CD14-positive monocyte (primary cell): ENCODE results near the gene SLC39A10. TPM values are rescaled to one million over a fixed set of nuclear protein-coding genes. Genes with fewer than 3 reads are reported as not detected.

Source experiments
- DNase-seq, 3 donors: peaks; one replicate each; pipeline ENCODE4 v3.0.0-alpha.2; 2011 to 2022
- H2AFZ ChIP-seq: 2 replicates; pipeline ENCODE4 v1.6.0; 2012; ENCODE audit warnings: mild to moderate bottlenecking, low read depth, low read length, inconsistent platforms; ENCODE audit not compliant: insufficient read depth, poor library complexity, severe bottlenecking
- H3K27ac ChIP-seq, 2 donors: 1 replicate in 1 of 2; 2 replicates in 1 of 2; pipeline ENCODE4 v1.5.1; 2012 to 2013; ENCODE audit warnings: low read length in 2 of 2, control low read depth in 1 of 2, inconsistent platforms in 1 of 2, low read depth in 1 of 2, mild to moderate bottlenecking in 1 of 2
- H3K27me3 ChIP-seq, 2 donors: one replicate each; pipeline versions ENCODE4 v1.6.0 to v1.6.1; 2011 to 2013; ENCODE audit warnings: low read length in 2 of 2; ENCODE audit not compliant: control insufficient read depth in 2 of 2, insufficient read depth in 2 of 2
- H3K36me3 ChIP-seq, 2 donors: replicated peaks in 1 of 2; 1 replicate in 1 of 2; 2 replicates in 1 of 2; pipeline versions ENCODE4 v1.5.1 to v1.6.1; 2012 to 2013; ENCODE audit warnings: low read length in 2 of 2, control low read depth in 1 of 2, inconsistent platforms in 1 of 2, mild to moderate bottlenecking in 1 of 2; ENCODE audit not compliant: insufficient read depth in 2 of 2, control insufficient read depth in 1 of 2
- H3K4me1 ChIP-seq, 2 donors: 1 replicate in 1 of 2; 2 replicates in 1 of 2; pipeline versions ENCODE4 v1.5.1 to v1.6.1; 2012 to 2013; ENCODE audit warnings: low read length in 2 of 2, control low read depth in 1 of 2, inconsistent platforms in 1 of 2, mild to moderate bottlenecking in 1 of 2, moderate library complexity in 1 of 2; ENCODE audit not compliant: insufficient read depth in 2 of 2, control insufficient read depth in 1 of 2
- H3K4me2 ChIP-seq: replicated peaks from 2 replicates; pipeline ENCODE3; 2012; ENCODE audit warnings: low read length, moderate library complexity, mild to moderate bottlenecking; ENCODE audit not compliant: poor library complexity, severe bottlenecking; ENCODE audit errors: extremely low read depth
- H3K4me3 ChIP-seq, 3 experiments: fragments of 200-600 bp in 1 of 3; sonication (generic) in 1 of 3; replicated peaks in 1 of 3; 1 replicate in 2 of 3; 2 replicates in 1 of 3; pipeline ENCODE4 v1.5.1; 2011 to 2013; ENCODE audit warnings: low read length in 3 of 3, mild to moderate bottlenecking in 3 of 3, control low read depth in 2 of 3, low read depth in 2 of 3, inconsistent platforms in 1 of 3, moderate library complexity in 1 of 3
- H3K79me2 ChIP-seq: 2 replicates; pipeline ENCODE4 v1.6.0; 2012; ENCODE audit warnings: mild to moderate bottlenecking, control low read depth, inconsistent platforms, low read length, moderate library complexity; ENCODE audit not compliant: insufficient read depth
- H3K9ac ChIP-seq: 2 replicates; pipeline ENCODE4 v1.6.0; 2017; ENCODE audit warnings: low read length, mild to moderate bottlenecking; ENCODE audit not compliant: insufficient read depth, poor library complexity, severe bottlenecking
- H3K9me3 ChIP-seq, 2 donors: replicated peaks in 1 of 2; 1 replicate in 1 of 2; 2 replicates in 1 of 2; pipeline versions ENCODE4 v1.5.1 to v1.6.1; 2012 to 2013; ENCODE audit warnings: low read length in 2 of 2, control low read depth in 1 of 2; ENCODE audit not compliant: control insufficient read depth in 1 of 2, insufficient read depth in 1 of 2
- H4K20me1 ChIP-seq: 2 replicates; pipeline ENCODE4 v1.6.0; 2012; ENCODE audit warnings: mild to moderate bottlenecking, low read length, control low read depth, moderate library complexity; ENCODE audit not compliant: insufficient read depth
- H3K27ac Mint-ChIP-seq, 7 donors: one replicate each; pipeline ENCODE4 v1.8.0; 2020; ENCODE audit warnings: mild to moderate bottlenecking in 7 of 7, mixed read lengths in 7 of 7, moderate library complexity in 6 of 7, inconsistent platforms in 2 of 7
- H3K27me3 Mint-ChIP-seq, 3 donors: one replicate each; pipeline ENCODE4 v1.8.0; 2021 to 2022; ENCODE audit warnings: low read depth in 3 of 3, mild to moderate bottlenecking in 3 of 3, mixed read lengths in 3 of 3, moderate library complexity in 3 of 3, inconsistent platforms in 1 of 3
- H3K36me3 Mint-ChIP-seq, 2 donors: one replicate each; pipeline ENCODE4 v1.8.0; 2020; ENCODE audit warnings: mixed read lengths in 2 of 2, inconsistent platforms in 1 of 2, mild to moderate bottlenecking in 1 of 2
- H3K4me1 Mint-ChIP-seq: one replicate; pipeline ENCODE4 v1.8.0; 2020; ENCODE audit warnings: mild to moderate bottlenecking, mixed read lengths
- H3K4me3 Mint-ChIP-seq, 2 donors: one replicate each; pipeline ENCODE4 v1.8.0; 2020; ENCODE audit warnings: mild to moderate bottlenecking in 2 of 2, mixed read lengths in 2 of 2, moderate library complexity in 1 of 2
- H3K9me3 Mint-ChIP-seq, 7 donors: one replicate each; pipeline ENCODE4 v1.8.0; 2020 to 2022; ENCODE audit warnings: mixed read lengths in 7 of 7, mild to moderate bottlenecking in 6 of 7, moderate library complexity in 6 of 7, inconsistent platforms in 2 of 7
- CTCF ChIP-seq: fragments of 200-600 bp; IDR thresholded peaks from one replicate; pipeline ENCODE4 v1.8.0; 2022; ENCODE audit warnings: antibody characterized with exemption, mild to moderate bottlenecking
- WGBS: methylation state at CpG from one replicate; pipeline ENCODE4 v1.1.5; 2013; ENCODE audit warnings: missing lambda C conversion rate; ENCODE audit not compliant: insufficient coverage; 5-methylcytosine and 5-hydroxymethylcytosine counted together
- intact Hi-C, 2 donors: fragments of 100-400 bp; cut with micrococcal nuclease; formaldehyde crosslinking; loops; one replicate each; pipeline versions ENCODE4 v1.15.0 to v1.15.1; 2023
- polyA plus RNA-seq, 3 donors: library from polyadenylated mRNA; depleted of rRNA in 1 of 3; unstranded in 2 of 3; stranded (reverse) in 1 of 3; fragments of 300-500 nt in 2 of 3; fragments of >200 nt in 1 of 3; fragmentation: Illumina TruSeq in 2 of 3; gene quantifications; 1 replicate in 2 of 3; 2 replicates in 1 of 3; pipeline ENCODE4 v1.2.3, GENCODE V29; 2012 to 2021

Gene SLC39A10
- polyA plus RNA-seq, 3 donors, result 5.2 to 6.9 (median 5.2) TPM

- intact Hi-C loops, result no loop called here
- H3K79me2 ChIP-seq, result no peaks in the 10 kb centered on the region
- WGBS, result 93% methylated on average over 2 of the region's 7 CpGs
These were observed 18.9 kb downstream of the SLC39A10 start for GRCh38 chr2:195675783-195676427.

GRCh38 chr2:195677290-195677689, 20.3 kb downstream of the SLC39A10 start:
- Histone ChIP-seq H3K27me3 (no peaks in the 10 kb centered on the region), H3K9ac (no peak overlapping the region), H3K36me3 (peaks cover 0 to 10% of the 10 kb centered on the region in 2 donors), H4K20me1 (no peaks in the 10 kb centered on the region), H2AFZ (no peak overlapping the region), H3K9me3 (no peaks in the 10 kb centered on the region), H3K4me2 (no peak overlapping the region), H3K79me2 (no peaks in the 10 kb centered on the region), H3K4me1 (no peaks in the 10 kb centered on the region), H3K27ac (no peak overlapping the region), H3K4me3 (no peak overlapping the region)
- intact Hi-C loops, result no loop called here
- Mint-ChIP-seq H3K27me3 (no peaks in the 10 kb centered on the region), H3K4me3 (no peak overlapping the region), H3K9me3 (peaks cover 0 to 3% (median 0%) of the 10 kb centered on the region in 7 donors), H3K4me1 (peaks cover 8% of the 10 kb centered on the region), H3K36me3 (peaks cover 12% of the 10 kb centered on the region in 2 donors), H3K27ac (peak overlapping the region in 1 of 7 donors; percentile 23)
- WGBS, result no CpG with 5 or more reads among the region's 2 CpGs
- DNase-seq, result no peak
- no peak for TF ChIP-seq CTCF

More at GRCh38 chr2:195675783-195676427, 18.9 kb downstream of the SLC39A10 start:
- no peaks in the 10 kb centered on the region for H3K4me1 ChIP-seq
- H3K4me2 ChIP-seq, result no peak overlapping the region
- H3K27me3 ChIP-seq, result no peaks in the 10 kb centered on the region
- DNase-seq, result no peak
- Mint-ChIP-seq H3K9me3 (peaks cover 0 to 3% (median 0%) of the 10 kb centered on the region in 7 donors), H3K27me3 (no peaks in the 10 kb centered on the region), H3K4me1 (peaks cover 8% of the 10 kb centered on the region), H3K36me3 (peaks cover 10 to 12% of the 10 kb centered on the region in 2 donors), H3K4me3 (no peak overlapping the region), H3K27ac (no peak overlapping the region)
- H3K9ac ChIP-seq, result no peak overlapping the region
- no peak overlapping the region for H2AFZ ChIP-seq
- no peaks in the 10 kb centered on the region for H4K20me1 ChIP-seq
- peaks cover 0 to 8% of the 10 kb centered on the region in 2 donors for H3K36me3 ChIP-seq
- H3K4me3 ChIP-seq, result no peak overlapping the region
- no peaks in the 10 kb centered on the region for H3K9me3 ChIP-seq
- TF ChIP-seq CTCF, result no peak
- no peak overlapping the region for H3K27ac ChIP-seq
